Measurements from ENCODE around the gene JAKMIP2. TPM values are rescaled to one million over a fixed set of nuclear protein-coding genes. Genes with fewer than 3 reads are reported as not detected.

Gene JAKMIP2
- total and polyA plus RNA-seq, 10 of the 15 experiments (the other 5 are each of a cell fraction or from before 2014, with no cell fraction given) = 0.51 to 1.8 (median 0.89) TPM

DNA sequence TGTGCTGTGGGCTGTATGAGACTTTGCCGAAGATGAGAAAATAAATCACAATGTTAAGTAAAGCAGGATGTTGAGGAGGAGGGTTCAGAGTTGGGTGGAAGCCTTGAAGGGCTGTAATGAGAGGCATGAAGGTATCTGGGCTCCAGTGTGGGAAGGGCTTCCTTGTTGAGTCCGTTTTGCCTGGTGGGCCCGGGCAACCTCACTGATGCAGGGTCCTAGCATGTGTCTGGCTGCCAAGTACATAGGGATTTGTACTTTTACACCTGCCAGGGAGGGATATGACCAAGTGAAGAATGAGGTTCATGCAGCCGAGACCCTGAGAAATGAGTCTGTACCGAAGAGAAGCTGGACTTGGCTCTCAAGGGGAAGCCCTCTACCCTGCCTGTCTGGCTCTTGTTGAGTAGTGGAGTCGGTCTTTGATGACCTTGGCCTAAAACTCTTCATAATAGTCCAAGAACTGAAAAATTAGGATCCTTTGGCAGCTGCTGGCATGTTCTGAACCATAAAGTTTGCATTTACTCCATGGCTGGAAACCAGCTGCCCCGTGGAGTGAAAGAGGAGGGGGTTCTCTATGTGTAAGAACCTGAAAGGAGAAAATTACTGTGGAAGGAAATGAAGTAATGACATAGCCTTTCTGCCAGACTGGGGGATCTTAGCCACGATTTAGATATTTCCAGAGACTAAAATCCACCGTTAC is 213.7 kb downstream of the JAKMIP2 start:
- no peaks in the 10 kb centered on the region for H3K4me1 ChIP-seq (ENCODE audit: control insufficient read depth, insufficient read depth, low read length)
- no peak for TF ChIP-seq RELA (IDR thresholded peaks at IDR 0.05; ENCODE audit: borderline replicate concordance, partially characterized antibody)
- no peak for TF ChIP-seq RUNX3 (IDR thresholded peaks at IDR 0.05; ENCODE audit: low read length)
- no peak for TF ChIP-seq USF2 (IDR thresholded peaks at IDR 0.05; ENCODE audit: borderline replicate concordance, low read depth, low read length)
- no peak for TF ChIP-seq ESRRA (IDR thresholded peaks at IDR 0.05; ENCODE audit: low read length)
- no peak for TF ChIP-seq BHLHE40 (IDR thresholded peaks at IDR 0.05; ENCODE audit: borderline replicate concordance in 1 of 2, low read depth in 2 of 2, low read length in 1 of 2)
- TF ChIP-seq EZH2 (IDR thresholded peaks at IDR 0.05; ENCODE audit: borderline replicate concordance, control insufficient read depth, low read depth, low read length) = no peak
- H3K79me2 ChIP-seq (ENCODE audit: control insufficient read depth, insufficient read depth, low read length) = no peaks in the 10 kb centered on the region
- peaks cover 0 to 3% of the 10 kb centered on the region in 2 experiments; a peak in 2 of 4 replicates for H3K27me3 ChIP-seq (replicated peaks in 1 of 2; ENCODE audit: control insufficient read depth in 2 of 2, insufficient read depth in 2 of 2, low read length in 1 of 2)
- ChIA-PET SMC1A (ENCODE audit: uncharacterized antibody, unreplicated experiment) (no interaction called here), RAD21 (ENCODE audit: unreplicated experiment) (no interaction called here), CTCF (no interaction called here), POLR2A (no interaction called here)
- ATAC-seq (no peak), FAIRE-seq (no peak), DNase-seq (ENCODE audit: low read depth, low spot score) (no peak)
- no peaks in the 10 kb centered on the region for H4K20me1 ChIP-seq (ENCODE audit: control insufficient read depth, insufficient read depth)
- no peak overlapping the region for H3K27ac ChIP-seq (ENCODE audit: control insufficient read depth, insufficient read depth)
- in situ Hi-C loops (cut with MboI) (no loop called here), intact Hi-C loops (cut with micrococcal nuclease; ENCODE audit: unreplicated experiment) (no loop called here)
- BruUV-seq (replicated peaks) = no TSS peak
- no peak overlapping the region for H3K4me2 ChIP-seq (ENCODE audit: control insufficient read depth, insufficient read depth)
- no peak overlapping the region for H3K4me3 ChIP-seq
- no peak overlapping the region for H3K9ac ChIP-seq (ENCODE audit: control insufficient read depth, insufficient read depth, low read length)
- no peak overlapping the region for H2AFZ ChIP-seq (ENCODE audit: control insufficient read depth, low read depth, low read length)
- H3K36me3 ChIP-seq (ENCODE audit: control insufficient read depth in 2 of 2, insufficient read depth in 2 of 2, low read length in 1 of 2) = no peaks in the 10 kb centered on the region
- 21% methylated on average over 8 of the region's 9 CpGs for WGBS (ENCODE audit: insufficient coverage, insufficient replicate concordance, low lambda C conversion rate, missing lambda C conversion rate)
- no peaks in the 10 kb centered on the region for H3K9me3 ChIP-seq (replicated peaks; ENCODE audit: control insufficient read depth, insufficient read depth, low read length)

Measured in GM12878 (cell line).